AG04450 (cell line): ENCODE data around the gene CDK2. TPM values are rescaled to one million over a fixed set of nuclear protein-coding genes. Genes with fewer than 3 reads are reported as not detected.

ENCODE experiments used
- CTCF ChIA-PET: fragments of 300-600, 350-600 bp; formaldehyde crosslinking; extraction: SDS; loops from one replicate; lab custom pipeline; 2022; ENCODE audit warnings: antibody characterized with exemption, inconsistent platforms; lab: Charles Lee
- POLR2A ChIA-PET: fragments of 350-600 bp; formaldehyde crosslinking; extraction: SDS; loops from one replicate; lab custom pipeline; 2021; ENCODE audit warnings: antibody characterized with exemption, inconsistent platforms; lab: Yijun Ruan, JAX
- DNase-seq: peaks from one replicate; pipeline ENCODE4 v3.0.0-alpha.2; 2011; ENCODE audit warnings: low read depth, low spot score
- H3K27ac ChIP-seq: one replicate; pipeline ENCODE4 v1.5.1; 2012; ENCODE audit warnings: low read depth, low read length, control low read depth
- H3K27me3 ChIP-seq: one replicate; pipeline ENCODE4 v1.6.0; 2012; ENCODE audit warnings: low read length; ENCODE audit not compliant: control insufficient read depth, insufficient read depth
- H3K4me3 ChIP-seq: 2 replicates; pipeline ENCODE4 v1.5.1; 2011; ENCODE audit warnings: mild to moderate bottlenecking, low read depth, low read length, control low read depth
- H3K9me3 ChIP-seq: 2 replicates; pipeline ENCODE4 v1.5.1; 2012; ENCODE audit warnings: low read length; ENCODE audit not compliant: control insufficient read depth, insufficient read depth
- polyA plus RNA-seq: library from polyadenylated mRNA; depleted of rRNA; stranded (reverse); fragments of >200 nt; gene quantifications from 2 replicates; pipeline ENCODE4 v1.2.3, GENCODE V29; 2011
- TF ChIP-seq, protein P1 (sequence below): IDR thresholded peaks from 2 replicates; pipeline ENCODE4 v1.5.1; 2011; ENCODE audit warnings: low read depth, low read length, control low read depth, inconsistent platforms

The CDK2 gene
- polyA plus RNA-seq, 1 experiment = 30.6 TPM

DNA sequence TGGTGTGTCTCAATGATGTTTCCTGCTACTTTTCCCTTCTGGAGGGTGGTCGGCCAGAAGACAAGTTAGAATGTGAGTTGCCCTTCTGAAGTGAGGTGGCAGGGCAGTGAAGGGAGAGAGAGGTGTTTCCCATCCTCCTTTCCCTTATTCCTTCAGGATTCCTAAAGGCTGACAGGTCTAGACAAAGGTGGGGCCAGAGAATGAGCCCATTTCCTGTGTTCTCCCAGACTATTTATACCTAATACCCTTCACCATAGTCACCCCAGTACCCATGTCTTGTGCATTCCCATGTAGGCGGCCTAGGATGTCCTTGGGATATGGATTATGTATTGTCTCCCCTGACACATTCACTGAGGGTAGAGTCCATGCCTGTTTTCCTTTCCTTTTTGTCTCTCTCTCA lies 28.6 kb upstream of the CDK2 start:
- CTCF ChIA-PET = interaction anchor here (0.7 to 4.3 kb wide), 3 partner anchors 10 to 199 kb away, joined by 3 to 93 read pairs (median 4); partner anchors contain the start of gene PYM1

DNA sequence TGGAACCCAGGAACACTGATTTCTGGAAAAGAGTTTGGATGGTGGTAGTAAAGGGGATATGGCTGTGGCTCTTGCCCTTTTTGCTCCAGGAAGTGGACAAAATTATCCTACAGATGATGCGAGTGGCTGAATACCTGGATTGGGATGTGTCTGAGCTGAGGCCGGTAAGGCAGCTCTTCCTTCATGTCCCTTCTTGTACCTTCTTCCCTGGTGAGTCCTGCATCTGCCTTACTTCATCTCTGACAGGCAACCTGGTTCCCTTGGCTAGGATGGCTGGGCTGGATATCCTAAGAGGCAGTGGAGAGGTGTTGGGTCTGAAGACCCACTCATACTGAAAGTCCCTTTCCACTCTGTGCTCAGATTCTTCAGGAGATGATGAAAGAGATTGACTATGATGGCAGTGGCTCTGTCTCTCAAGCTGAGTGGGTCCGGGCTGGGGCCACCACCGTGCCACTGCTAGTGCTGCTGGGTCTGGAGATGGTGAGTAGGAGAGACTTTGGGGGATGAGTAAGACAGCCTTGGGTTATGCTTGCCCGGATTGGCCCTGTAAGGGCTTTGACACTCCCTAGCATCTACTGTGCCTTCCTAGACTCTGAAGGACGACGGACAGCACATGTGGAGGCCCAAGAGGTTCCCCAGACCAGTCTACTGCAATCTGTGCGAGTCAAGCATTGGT lies 27.7 kb upstream of the CDK2 start:
- Histone ChIP-seq H3K4me3 (no peak overlapping the region), H3K9me3 (no peaks in the 10 kb centered on the region), H3K27me3 (no peaks in the 10 kb centered on the region), H3K27ac (no peak overlapping the region)
- no peak for DNase-seq
- TF ChIP-seq, protein P1, sequence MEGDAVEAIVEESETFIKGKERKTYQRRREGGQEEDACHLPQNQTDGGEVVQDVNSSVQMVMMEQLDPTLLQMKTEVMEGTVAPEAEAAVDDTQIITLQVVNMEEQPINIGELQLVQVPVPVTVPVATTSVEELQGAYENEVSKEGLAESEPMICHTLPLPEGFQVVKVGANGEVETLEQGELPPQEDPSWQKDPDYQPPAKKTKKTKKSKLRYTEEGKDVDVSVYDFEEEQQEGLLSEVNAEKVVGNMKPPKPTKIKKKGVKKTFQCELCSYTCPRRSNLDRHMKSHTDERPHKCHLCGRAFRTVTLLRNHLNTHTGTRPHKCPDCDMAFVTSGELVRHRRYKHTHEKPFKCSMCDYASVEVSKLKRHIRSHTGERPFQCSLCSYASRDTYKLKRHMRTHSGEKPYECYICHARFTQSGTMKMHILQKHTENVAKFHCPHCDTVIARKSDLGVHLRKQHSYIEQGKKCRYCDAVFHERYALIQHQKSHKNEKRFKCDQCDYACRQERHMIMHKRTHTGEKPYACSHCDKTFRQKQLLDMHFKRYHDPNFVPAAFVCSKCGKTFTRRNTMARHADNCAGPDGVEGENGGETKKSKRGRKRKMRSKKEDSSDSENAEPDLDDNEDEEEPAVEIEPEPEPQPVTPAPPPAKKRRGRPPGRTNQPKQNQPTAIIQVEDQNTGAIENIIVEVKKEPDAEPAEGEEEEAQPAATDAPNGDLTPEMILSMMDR = no peak
- CTCF ChIA-PET = interaction anchor here (0.6 to 4.3 kb wide), 18 partner anchors 8 to 200 kb away, joined by 3 to 93 read pairs (median 4); partner anchors contain the start of genes DGKA, ORMDL2, PYM1 and SARNP
- POLR2A ChIA-PET = interaction anchor here (0.7 kb wide), 1 partner anchor 195 kb away, joined by 3 read pairs; no protein-coding TSS in a partner anchor

More for the DNA sequence above, 28.6 kb upstream of the CDK2 start:
- POLR2A ChIA-PET = interaction anchor here (0.7 kb wide), 1 partner anchor 194 kb away, joined by 3 read pairs; no protein-coding TSS in a partner anchor
- Histone ChIP-seq H3K4me3 (no peak overlapping the region), H3K27me3 (no peaks in the 10 kb centered on the region), H3K27ac (no peak overlapping the region), H3K9me3 (no peaks in the 10 kb centered on the region)
- TF ChIP-seq, protein P1 = no peak
- no peak for DNase-seq

DNA sequence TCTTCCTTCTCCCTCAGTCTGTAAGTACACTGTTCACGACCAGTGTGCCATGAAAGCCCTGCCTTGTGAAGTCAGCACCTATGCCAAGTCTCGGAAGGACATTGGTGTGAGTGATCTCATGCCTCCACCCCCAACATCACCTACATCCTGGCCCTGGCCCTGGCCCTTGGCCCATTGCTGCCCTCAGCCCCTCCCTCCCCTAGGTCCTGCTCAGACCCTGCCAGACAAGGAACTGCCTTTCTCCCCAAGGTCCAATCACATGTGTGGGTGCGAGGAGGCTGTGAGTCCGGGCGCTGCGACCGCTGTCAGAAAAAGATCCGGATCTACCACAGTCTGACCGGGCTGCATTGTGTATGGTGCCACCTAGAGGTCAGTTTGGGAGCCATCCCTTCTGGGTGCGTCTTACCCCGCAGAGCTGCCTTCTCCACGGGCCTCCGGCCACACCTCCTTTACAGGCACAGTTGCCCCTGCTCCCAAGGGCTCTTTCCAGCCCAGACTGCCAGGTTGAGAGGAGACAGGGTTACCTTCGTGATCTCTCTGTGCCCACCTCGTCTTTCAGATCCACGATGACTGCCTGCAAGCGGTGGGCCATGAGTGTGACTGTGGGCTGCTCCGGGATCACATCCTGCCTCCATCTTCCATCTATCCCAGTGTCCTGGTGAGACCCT lies 26.4 kb upstream of the CDK2 start:
- POLR2A ChIA-PET = interaction anchor here (0.6 to 1.0 kb wide), 4 partner anchors 13 to 202 kb away, joined by 4 read pairs; partner anchors contain the start of genes DNAJC14, ORMDL2, PYM1 and SARNP
- CTCF ChIA-PET = interaction anchor here (0.6 to 4.3 kb wide), 34 partner anchors 9 to 1715 kb away, joined by 3 to 93 read pairs (median 4); partner anchors contain the start of genes DGKA, MMP19, ORMDL2 and PYM1
- TF ChIP-seq, protein P1 = peak; percentile 93
- Histone ChIP-seq H3K4me3 (no peak overlapping the region; the same call in 1 of the 2 replicates), H3K27me3 (no peaks in the 10 kb centered on the region), H3K9me3 (no peaks in the 10 kb centered on the region), H3K27ac (no peak overlapping the region)
- peak; percentile 60 for DNase-seq

DNA sequence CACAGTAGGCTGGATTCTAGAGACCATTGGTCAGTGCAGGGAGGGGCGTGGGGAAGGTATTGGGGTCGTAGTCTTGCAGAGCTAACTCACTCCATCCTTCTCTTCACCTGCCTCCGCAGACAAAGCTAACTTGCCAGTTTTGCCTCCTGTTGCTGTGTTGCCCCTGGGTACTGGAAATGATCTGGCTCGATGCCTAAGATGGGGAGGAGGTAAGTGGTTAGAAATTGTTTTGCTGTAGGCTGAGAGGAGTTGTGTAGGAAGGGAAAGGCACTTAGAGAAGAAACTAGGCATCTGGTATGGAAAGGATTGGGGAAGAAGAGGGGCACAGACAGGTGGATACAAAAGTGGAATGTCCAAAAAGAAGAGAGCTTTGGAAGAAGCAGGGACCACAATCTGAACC lies 24.6 kb upstream of the CDK2 start:
- CTCF ChIA-PET = interaction anchor here (0.6 to 1.0 kb wide), 3 partner anchors 12 to 54 kb away, joined by 3 to 6 read pairs (median 4); partner anchors contain the start of gene DGKA
- no peak for DNase-seq
- H3K27me3 ChIP-seq = no peaks in the 10 kb centered on the region
- H3K27ac ChIP-seq = no peak overlapping the region
- TF ChIP-seq, protein P1 = no peak
- no peak overlapping the region for H3K4me3 ChIP-seq
- no peaks in the 10 kb centered on the region for H3K9me3 ChIP-seq
- POLR2A ChIA-PET = no interaction called here
